WTC11 (cell line): ENCODE data around the gene PRKRA. TPM values are rescaled to one million over a fixed set of nuclear protein-coding genes. Genes with fewer than 3 reads are reported as not detected.

Experiments used
- ATAC-seq: fragments of 200-7000 bp; cut with Tn5 transposase; 2 replicates; pipeline ENCODE4 v1.10.0; 2021; ENCODE audit warnings: mild to moderate bottlenecking, moderate library complexity
- CTCF ChIA-PET: fragments of 300-600 bp; sonication (Branson Sonifier 250); formaldehyde crosslinking; loops from one replicate; lab custom pipeline; 2021; ENCODE audit warnings: antibody characterized with exemption; lab: Charles Lee
- POLR2A ChIA-PET: fragments of 350-600 bp; sonication (Branson Sonifier 250); formaldehyde crosslinking; loops from one replicate; lab custom pipeline; 2021; ENCODE audit warnings: antibody characterized with exemption; lab: Charles Lee
- DNase-seq: peaks from one replicate; pipeline ENCODE4 v3.0.0; 2021; ENCODE audit warnings: low spot score
- H3K27ac Mint-ChIP-seq: 2 replicates; pipeline ENCODE4 v1.8.0; 2021; ENCODE audit warnings: mixed read lengths
- H3K27me3 Mint-ChIP-seq: 2 replicates; pipeline ENCODE4 v1.8.0; 2021; ENCODE audit warnings: low read depth, mild to moderate bottlenecking, moderate library complexity, mixed read lengths
- H3K36me3 Mint-ChIP-seq: 2 replicates; pipeline ENCODE4 v1.8.0; 2021; ENCODE audit warnings: mixed read lengths
- H3K4me1 Mint-ChIP-seq: 2 replicates; pipeline ENCODE4 v1.8.0; 2022; ENCODE audit warnings: mixed read lengths
- H3K4me3 Mint-ChIP-seq: 2 replicates; pipeline ENCODE4 v1.8.0; 2021; ENCODE audit warnings: mild to moderate bottlenecking, moderate library complexity, mixed read lengths
- H3K9me3 Mint-ChIP-seq: 2 replicates; pipeline ENCODE4 v1.8.0; 2021; ENCODE audit warnings: mixed read lengths
- CDX4 ChIP-seq: fragments of 250-450 bp; sonication (Bioruptor Pico); IDR thresholded peaks from 2 replicates; pipeline ENCODE4 v1.9.0; 2021; ENCODE audit warnings: moderate library complexity, mild to moderate bottlenecking, inconsistent platforms, borderline replicate concordance
- ELF4 ChIP-seq: sonication (generic); formaldehyde crosslinking; IDR thresholded peaks from 2 replicates; pipeline ENCODE4 v1.8.1; 2022; ENCODE audit warnings: low read depth, mild to moderate bottlenecking, moderate library complexity, missing genetic modification reagents
- ETV6 ChIP-seq: sonication (generic); formaldehyde crosslinking; IDR thresholded peaks from 2 replicates; pipeline ENCODE4 v1.8.1; 2022; ENCODE audit warnings: mild to moderate bottlenecking, missing genetic modification reagents
- FOXK1 ChIP-seq: sonication (generic); formaldehyde crosslinking; IDR thresholded peaks from 2 replicates; pipeline ENCODE4 v1.8.0; 2022; ENCODE audit warnings: mild to moderate bottlenecking, moderate library complexity, missing genetic modification reagents
- GRHL2 ChIP-seq: fragments of 250-450 bp; sonication (Bioruptor Pico); IDR thresholded peaks from 2 replicates; pipeline ENCODE4 v1.8.0; 2022; ENCODE audit warnings: mild to moderate bottlenecking, moderate library complexity; ENCODE audit not compliant: insufficient replicate concordance, severe bottlenecking
- HMGXB4 ChIP-seq: sonication (generic); formaldehyde crosslinking; IDR thresholded peaks from 2 replicates; pipeline ENCODE4 v1.8.1; 2023; ENCODE audit warnings: mild to moderate bottlenecking, moderate library complexity, missing genetic modification reagents
- KAT7 ChIP-seq: sonication (generic); formaldehyde crosslinking; IDR thresholded peaks from 2 replicates; pipeline ENCODE4 v1.8.1; 2023; ENCODE audit warnings: missing genetic modification reagents, mild to moderate bottlenecking, borderline replicate concordance
- MLX ChIP-seq: sonication (generic); formaldehyde crosslinking; IDR thresholded peaks from 2 replicates; pipeline ENCODE4 v1.8.1; 2023; ENCODE audit warnings: mild to moderate bottlenecking, missing genetic modification reagents, moderate library complexity
- MXD4 ChIP-seq: fragments of 250-450 bp; sonication (Bioruptor Pico); IDR thresholded peaks from 2 replicates; pipeline ENCODE4 v1.8.0; 2021; ENCODE audit warnings: mild to moderate bottlenecking, moderate library complexity, borderline replicate concordance
- NR1H2 ChIP-seq: sonication (generic); formaldehyde crosslinking; IDR thresholded peaks from 2 replicates; pipeline ENCODE4 v1.9.0; 2021; ENCODE audit warnings: mild to moderate bottlenecking, moderate library complexity, missing genetic modification reagents
- NR2C2 ChIP-seq: sonication (generic); formaldehyde crosslinking; IDR thresholded peaks from 2 replicates; pipeline ENCODE4 v1.8.0; 2022; ENCODE audit warnings: mild to moderate bottlenecking, missing genetic modification reagents
- NR3C1 ChIP-seq: sonication (generic); formaldehyde crosslinking; conservative IDR thresholded peaks from 2 replicates; pipeline ENCODE4 v1.8.1; 2023; ENCODE audit warnings: low read depth, mild to moderate bottlenecking, missing genetic modification reagents
- OVOL2 ChIP-seq: fragments of 250-450 bp; sonication (Bioruptor Pico); IDR thresholded peaks from 2 replicates; pipeline ENCODE4 v1.9.0; 2021; ENCODE audit warnings: mild to moderate bottlenecking, borderline replicate concordance
- PREB ChIP-seq: sonication (generic); formaldehyde crosslinking; IDR thresholded peaks from 2 replicates; pipeline ENCODE4 v1.8.1; 2022; ENCODE audit warnings: mild to moderate bottlenecking, missing genetic modification reagents, moderate library complexity, borderline replicate concordance
- RELA ChIP-seq: sonication (generic); formaldehyde crosslinking; IDR thresholded peaks from 2 replicates; pipeline ENCODE4 v1.8.1; 2022; ENCODE audit warnings: missing genetic modification reagents, mild to moderate bottlenecking, borderline replicate concordance
- ZMAT4 ChIP-seq: fragments of 250-450 bp; sonication (Bioruptor Pico); IDR thresholded peaks from 2 replicates; pipeline ENCODE4 v1.9.0; 2021; ENCODE audit warnings: mild to moderate bottlenecking
- ZNF121 ChIP-seq: sonication (generic); formaldehyde crosslinking; IDR thresholded peaks from 2 replicates; pipeline ENCODE4 v1.8.0; 2023; ENCODE audit warnings: missing genetic modification reagents
- ZNF232 ChIP-seq: sonication (generic); formaldehyde crosslinking; IDR thresholded peaks from 2 replicates; pipeline ENCODE4 v1.8.0; 2022; ENCODE audit warnings: mild to moderate bottlenecking, missing genetic modification reagents
- ZNF396 ChIP-seq: fragments of 250-450 bp; sonication (Bioruptor Pico); IDR thresholded peaks from 2 replicates; pipeline ENCODE4 v1.8.0; 2021; ENCODE audit warnings: mild to moderate bottlenecking, moderate library complexity, borderline replicate concordance
- ZSCAN18 ChIP-seq: fragments of 250-450 bp; sonication (Bioruptor Pico); IDR thresholded peaks from 2 replicates; pipeline ENCODE4 v2.1.2; 2022; ENCODE audit warnings: mild to moderate bottlenecking, moderate library complexity
- total RNA-seq: library from RNA; stranded (reverse); gene quantifications from 3 replicates; pipeline ENCODE4 v1.2.3, GENCODE V29; 2021

PRKRA gene
- total RNA-seq, 1 experiment from 2014 or later = 55.4 TPM

- Mint-ChIP-seq H3K27me3 (no peaks in the 10 kb centered on the region), H3K36me3 (peaks cover 35% of the 10 kb centered on the region), H3K4me1 (peaks cover 20% of the 10 kb centered on the region), H3K4me3 (peak overlapping the region; percentile 85), H3K9me3 (no peaks in the 10 kb centered on the region), H3K27ac (0 out of 2 replicates have a peak overlapping the region, but pooled peaks have one; percentile 37)
- DNase-seq (no peak), ATAC-seq (no peak)
- POLR2A ChIA-PET = interaction anchor here (2.1 kb wide), 1 partner anchor 35 kb away, joined by 20 read pairs; no protein-coding TSS in a partner anchor
- CTCF ChIA-PET = interaction anchor here (2.0 kb wide), 1 partner anchor 30 kb away, joined by 5 read pairs; no protein-coding TSS in a partner anchor
- TF ChIP-seq OVOL2 (CRISPR knock-in tag) = no peak
- TF ChIP-seq NR1H2 (CRISPR knock-in tag) = no peak
- no peak for TF ChIP-seq GRHL2
- no peak for TF ChIP-seq PREB (CRISPR knock-in tag)
- TF ChIP-seq RELA (CRISPR knock-in tag) = no peak
- no peak for TF ChIP-seq HMGXB4
- no peak for TF ChIP-seq KAT7 (CRISPR knock-in tag)
- TF ChIP-seq ETV6 = no peak
- no peak for TF ChIP-seq ZMAT4 (CRISPR knock-in tag)
Measured at GRCh38 chr2:178448968-178449661, 1.9 kb downstream of the PRKRA start.

GRCh38 chr2:178441426-178441825 is 9.5 kb downstream of the PRKRA start:
- CTCF ChIA-PET = interaction anchor here (0.9 kb wide), 1 partner anchor 26 kb away, joined by 3 read pairs; no protein-coding TSS in a partner anchor

More at GRCh38 chr2:178441426-178441825, 9.5 kb downstream of the PRKRA start:
- Mint-ChIP-seq H3K4me1 (0 out of 2 replicates have a peak, but pooled peaks cover 2% of the 10 kb centered on the region), H3K36me3 (peaks cover 55% of the 10 kb centered on the region), H3K9me3 (no peaks in the 10 kb centered on the region), H3K27me3 (no peaks in the 10 kb centered on the region), H3K27ac (no peak overlapping the region), H3K4me3 (no peak overlapping the region)
- no peak for DNase-seq
- ATAC-seq = no peak
- no peak for TF ChIP-seq PREB (CRISPR knock-in tag)
- TF ChIP-seq GRHL2 = no peak
- no peak for TF ChIP-seq KAT7 (CRISPR knock-in tag)
- TF ChIP-seq CDX4 (CRISPR knock-in tag) = no peak
- TF ChIP-seq MXD4 (CRISPR knock-in tag) = no peak
- no peak for TF ChIP-seq ZNF396
- TF ChIP-seq ZNF232 (CRISPR knock-in tag) = no peak
- TF ChIP-seq ZSCAN18 (CRISPR knock-in tag) = no peak
- no peak for TF ChIP-seq FOXK1 (CRISPR knock-in tag)
- no peak for TF ChIP-seq ELF4 (CRISPR knock-in tag)
- no peak for TF ChIP-seq MLX
- TF ChIP-seq NR1H2 (CRISPR knock-in tag) = no peak
- TF ChIP-seq NR3C1 (CRISPR knock-in tag) = no peak
- TF ChIP-seq ZNF121 (CRISPR knock-in tag) = no peak
- TF ChIP-seq NR2C2 (CRISPR knock-in tag) = no peak
- POLR2A ChIA-PET = no interaction called here
